Loucy (cell line): ENCODE measurements around the gene TAS1R1.

Experiments used
- H2AFZ ChIP-seq: fragments of 200-600 bp; sonication (generic); 2 replicates; pipeline ENCODE4 v1.6.0; 2016; ENCODE audit warnings: antibody characterized with exemption, mild to moderate bottlenecking, low read length, moderate library complexity
- H3F3A ChIP-seq: fragments of 200-600 bp; 2 replicates; pipeline ENCODE4 v1.6.0; 2016; ENCODE audit warnings: antibody characterized with exemption, low read depth, mild to moderate bottlenecking
- H3K27me3 ChIP-seq: fragments of 200-600 bp; sonication (generic); 2 replicates; pipeline ENCODE4 v1.6.1; 2014; ENCODE audit warnings: low read length, mild to moderate bottlenecking; ENCODE audit not compliant: insufficient read depth, poor library complexity, severe bottlenecking
- H3K36me3 ChIP-seq: fragments of 200-600 bp; sonication (generic); 2 replicates; pipeline ENCODE4 v1.6.1; 2016; ENCODE audit warnings: low read length; ENCODE audit not compliant: insufficient read depth
- H3K4me1 ChIP-seq: fragments of 200-600 bp; sonication (generic); 2 replicates; pipeline ENCODE4 v1.5.1; 2014; ENCODE audit warnings: low read length, mild to moderate bottlenecking; ENCODE audit not compliant: insufficient read depth, poor library complexity, severe bottlenecking
- H3K4me2 ChIP-seq: fragments of 200-600 bp; sonication (generic); 2 replicates; pipeline ENCODE4 v1.6.0; 2014; ENCODE audit warnings: antibody characterized with exemption, low read length, low read depth, mild to moderate bottlenecking; ENCODE audit not compliant: poor library complexity, severe bottlenecking
- H3K4me3 ChIP-seq: fragments of 200-600 bp; sonication (generic); 2 replicates; pipeline ENCODE4 v1.5.1; 2014; ENCODE audit warnings: low read length, mild to moderate bottlenecking, mixed read lengths; ENCODE audit not compliant: poor library complexity, severe bottlenecking
- H3K79me2 ChIP-seq: fragments of 200-600 bp; sonication (generic); 2 replicates; pipeline ENCODE4 v1.6.1; 2014; ENCODE audit warnings: low read length; ENCODE audit not compliant: insufficient read depth
- H3K9ac ChIP-seq: fragments of 200-600 bp; sonication (generic); 2 replicates; pipeline ENCODE4 v1.6.0; 2014; ENCODE audit warnings: mild to moderate bottlenecking, low read depth, low read length, moderate library complexity; ENCODE audit not compliant: poor library complexity, severe bottlenecking
- H3K9me2 ChIP-seq: fragments of 200-600 bp; sonication (generic); replicated peaks from 2 replicates; pipeline ENCODE4 v1.6.1; 2016; ENCODE audit warnings: low read depth, low read length, mixed read lengths
- H3K9me3 ChIP-seq: fragments of 200-600 bp; sonication (generic); 2 replicates; pipeline ENCODE4 v1.6.1; 2014; ENCODE audit warnings: mild to moderate bottlenecking, antibody characterized with exemption, low read length, low read depth; ENCODE audit not compliant: insufficient read depth
- H4K20me1 ChIP-seq: fragments of 200-600 bp; sonication (generic); 2 replicates; pipeline ENCODE4 v1.6.0; 2014; ENCODE audit warnings: antibody characterized with exemption, low read length, mild to moderate bottlenecking; ENCODE audit not compliant: insufficient read depth, poor library complexity, severe bottlenecking
- CTCF ChIP-seq: fragments of 200-600 bp; sonication (generic); conservative IDR thresholded peaks from 2 replicates; pipeline ENCODE4 v1.5.1; 2014; ENCODE audit warnings: mild to moderate bottlenecking, antibody characterized with exemption, low read length
- EZH2phosphoT487 ChIP-seq: fragments of 200-600 bp; IDR thresholded peaks from 2 replicates; pipeline ENCODE4 v1.6.1; 2018; ENCODE audit warnings: antibody characterized with exemption, mild to moderate bottlenecking, moderate library complexity, borderline replicate concordance

Gene TAS1R1

GRCh38 chr1:6619045-6619444 lies 63.9 kb downstream of the TAS1R1 start:
- H2AFZ ChIP-seq: no peak overlapping the region
- no peak overlapping the region for H3K4me3 ChIP-seq
- no peaks in the 10 kb centered on the region for H3K9me2 ChIP-seq
- peaks cover 32% of the 10 kb centered on the region for H4K20me1 ChIP-seq
- H3K9ac ChIP-seq: no peak overlapping the region
- no peaks in the 10 kb centered on the region for H3K4me1 ChIP-seq
- H3K27me3 ChIP-seq: peaks cover under 1% of the 10 kb centered on the region
- H3K4me2 ChIP-seq: no peak overlapping the region
- peaks cover 72% of the 10 kb centered on the region for H3K79me2 ChIP-seq
- peaks cover 49% of the 10 kb centered on the region; the same call in 1 of the 2 replicates for H3K36me3 ChIP-seq
- H3F3A ChIP-seq: peaks cover 3% of the 10 kb centered on the region; the same call in 1 of the 2 replicates
- no peaks in the 10 kb centered on the region for H3K9me3 ChIP-seq
- TF ChIP-seq EZH2phosphoT487 (no peak), CTCF (no peak)

- H3F3A ChIP-seq: peaks cover 3% of the 10 kb centered on the region; the same call in 1 of the 2 replicates
- peaks cover 74% of the 10 kb centered on the region for H3K79me2 ChIP-seq
- no peaks in the 10 kb centered on the region for H3K9me3 ChIP-seq
- no peaks in the 10 kb centered on the region for H3K27me3 ChIP-seq
- peaks cover 50% of the 10 kb centered on the region; the same call in 1 of the 2 replicates for H3K36me3 ChIP-seq
- H4K20me1 ChIP-seq: peaks cover 28% of the 10 kb centered on the region
- TF ChIP-seq EZH2phosphoT487: no peak
- no peak for TF ChIP-seq CTCF
- H3K4me3 ChIP-seq: no peak overlapping the region
- no peak overlapping the region for H2AFZ ChIP-seq
- H3K9me2 ChIP-seq: no peaks in the 10 kb centered on the region
- H3K4me1 ChIP-seq: peaks cover 6% of the 10 kb centered on the region
- H3K4me2 ChIP-seq: no peak overlapping the region
- no peak overlapping the region for H3K9ac ChIP-seq
Measured at GRCh38 chr1:6621429-6622391, 66.6 kb downstream of the TAS1R1 start.

GRCh38 chr1:6622396-6623152 lies 67.5 kb downstream of the TAS1R1 start:
- H3K4me3 ChIP-seq: no peak overlapping the region
- peaks cover 3% of the 10 kb centered on the region; the same call in 1 of the 2 replicates for H3F3A ChIP-seq
- H3K9me2 ChIP-seq: no peaks in the 10 kb centered on the region
- H3K79me2 ChIP-seq: peaks cover 74% of the 10 kb centered on the region
- no peaks in the 10 kb centered on the region for H3K27me3 ChIP-seq
- no peaks in the 10 kb centered on the region for H3K9me3 ChIP-seq
- H2AFZ ChIP-seq: no peak overlapping the region
- peaks cover 15% of the 10 kb centered on the region for H3K4me1 ChIP-seq
- no peak overlapping the region for H3K4me2 ChIP-seq
- H4K20me1 ChIP-seq: peaks cover 20% of the 10 kb centered on the region
- no peak overlapping the region for H3K9ac ChIP-seq
- H3K36me3 ChIP-seq: peaks cover 48% of the 10 kb centered on the region; the same call in 1 of the 2 replicates
- TF ChIP-seq CTCF (no peak), EZH2phosphoT487 (no peak)
